GM12875 (cell line): ENCODE measurements around the gene FBLIM1.

Experiments used
- H3K4me3 ChIP-seq: one replicate; pipeline ENCODE4 v1.5.1; 2011; ENCODE audit warnings: low read depth, low read length, control low read depth
- CTCF ChIP-seq: IDR thresholded peaks from 2 replicates; pipeline ENCODE4 v1.5.1; 2011; ENCODE audit warnings: low read depth, mild to moderate bottlenecking, control low read depth, inconsistent platforms, low read length, moderate library complexity, borderline replicate concordance; ENCODE audit not compliant: insufficient read depth

Gene FBLIM1

GRCh38 chr1:15726508-15726907 is 32.1 kb upstream of the FBLIM1 start:
- no peak overlapping the region for H3K4me3 ChIP-seq
- TF ChIP-seq CTCF = no peak

- H3K4me3 ChIP-seq = no peak overlapping the region
- no peak for TF ChIP-seq CTCF
These were observed 31.6 kb upstream of the FBLIM1 start for GRCh38 chr1:15727021-15727420.

GRCh38 chr1:15727424-15727823 is 31.2 kb upstream of the FBLIM1 start:
- no peak for TF ChIP-seq CTCF
- no peak overlapping the region for H3K4me3 ChIP-seq

GRCh38 chr1:15727866-15728534 is 30.6 kb upstream of the FBLIM1 start:
- H3K4me3 ChIP-seq = no peak overlapping the region
- no peak for TF ChIP-seq CTCF

- H3K4me3 ChIP-seq = no peak overlapping the region
- no peak for TF ChIP-seq CTCF
These were observed 29.5 kb upstream of the FBLIM1 start for GRCh38 chr1:15728937-15729657.

- TF ChIP-seq CTCF = no peak
- no peak overlapping the region for H3K4me3 ChIP-seq
These were observed 28.2 kb upstream of the FBLIM1 start for GRCh38 chr1:15730423-15730822.

GRCh38 chr1:15730936-15731335 is 27.7 kb upstream of the FBLIM1 start:
- H3K4me3 ChIP-seq = no peak overlapping the region
- TF ChIP-seq CTCF = no peak
